AG04450 (cell line): ENCODE results near the gene NPC1L1. TPM values are rescaled to one million over a fixed set of nuclear protein-coding genes. Genes with fewer than 3 reads are reported as not detected.

Experiments used
- CTCF ChIA-PET: fragments of 300-600, 350-600 bp; formaldehyde crosslinking; extraction: SDS; loops from one replicate; lab custom pipeline; 2022; ENCODE audit warnings: antibody characterized with exemption, inconsistent platforms; lab: Charles Lee
- POLR2A ChIA-PET: fragments of 350-600 bp; formaldehyde crosslinking; extraction: SDS; loops from one replicate; lab custom pipeline; 2021; ENCODE audit warnings: antibody characterized with exemption, inconsistent platforms; lab: Yijun Ruan, JAX
- DNase-seq: peaks from one replicate; pipeline ENCODE4 v3.0.0-alpha.2; 2011; ENCODE audit warnings: low read depth, low spot score
- H3K27ac ChIP-seq: one replicate; pipeline ENCODE4 v1.5.1; 2012; ENCODE audit warnings: low read depth, low read length, control low read depth
- H3K27me3 ChIP-seq: one replicate; pipeline ENCODE4 v1.6.0; 2012; ENCODE audit warnings: low read length; ENCODE audit not compliant: control insufficient read depth, insufficient read depth
- H3K4me3 ChIP-seq: 2 replicates; pipeline ENCODE4 v1.5.1; 2011; ENCODE audit warnings: mild to moderate bottlenecking, low read depth, low read length, control low read depth
- H3K9me3 ChIP-seq: 2 replicates; pipeline ENCODE4 v1.5.1; 2012; ENCODE audit warnings: low read length; ENCODE audit not compliant: control insufficient read depth, insufficient read depth
- CTCF ChIP-seq: IDR thresholded peaks from 2 replicates; pipeline ENCODE4 v1.5.1; 2011; ENCODE audit warnings: low read depth, low read length, control low read depth, inconsistent platforms
- polyA plus RNA-seq: library from polyadenylated mRNA; depleted of rRNA; stranded (reverse); fragments of >200 nt; gene quantifications from 2 replicates; pipeline ENCODE4 v1.2.3, GENCODE V29; 2011

NPC1L1 gene
- polyA plus RNA-seq, 1 experiment: 0.36 TPM

- H3K4me3 ChIP-seq: peak overlapping the region; percentile 95
- no peak for DNase-seq
- H3K27me3 ChIP-seq: no peaks in the 10 kb centered on the region
- CTCF ChIA-PET: interaction anchor here (0.7 to 4.2 kb wide), 7 partner anchors 10 to 249 kb away, joined by 3 to 38 read pairs (median 3); partner anchors contain the start of gene DDX56
- TF ChIP-seq CTCF: no peak
- peak overlapping the region; percentile 24 for H3K27ac ChIP-seq
- no peaks in the 10 kb centered on the region; the same call in 1 of the 2 replicates for H3K9me3 ChIP-seq
- POLR2A ChIA-PET: interaction anchor here (0.7 to 1.4 kb wide), 3 partner anchors 10 to 289 kb away, joined by 3 to 4 read pairs (median 3); no protein-coding TSS in a partner anchor
Observed at GRCh38 chr7:44489955-44490350, 51.2 kb downstream of the NPC1L1 start.

DNA sequence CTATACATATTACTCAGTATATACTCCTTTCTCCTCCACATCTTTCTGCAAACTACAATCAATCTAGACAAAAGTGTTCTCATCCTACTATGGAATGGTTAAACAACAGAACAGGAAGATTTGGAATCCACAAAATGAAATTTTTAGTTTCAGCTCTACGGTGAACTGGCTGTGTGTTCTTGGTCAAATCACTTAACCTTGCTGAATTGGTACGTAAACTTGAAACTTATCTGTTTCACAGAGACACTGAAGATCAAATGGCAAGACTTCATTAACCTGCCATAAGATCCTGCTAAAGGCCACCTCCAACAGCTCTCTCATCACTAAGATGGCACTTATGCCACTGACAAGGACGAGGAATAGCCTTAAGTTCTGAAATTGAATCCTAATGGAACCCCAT, 52.2 kb downstream of the NPC1L1 start:
- peak overlapping the region; percentile 95 for H3K4me3 ChIP-seq
- CTCF ChIA-PET: interaction anchor here (1.1 to 4.2 kb wide), 4 partner anchors 11 to 248 kb away, joined by 3 to 38 read pairs (median 8); partner anchors contain the start of gene DDX56
- H3K9me3 ChIP-seq: peaks cover under 1% of the 10 kb centered on the region
- POLR2A ChIA-PET: interaction anchor here (0.6 kb wide), 1 partner anchor 22 kb away, joined by 5 read pairs; no protein-coding TSS in a partner anchor
- no peak for DNase-seq
- no peaks in the 10 kb centered on the region for H3K27me3 ChIP-seq
- TF ChIP-seq CTCF: no peak
- H3K27ac ChIP-seq: no peak overlapping the region

DNA sequence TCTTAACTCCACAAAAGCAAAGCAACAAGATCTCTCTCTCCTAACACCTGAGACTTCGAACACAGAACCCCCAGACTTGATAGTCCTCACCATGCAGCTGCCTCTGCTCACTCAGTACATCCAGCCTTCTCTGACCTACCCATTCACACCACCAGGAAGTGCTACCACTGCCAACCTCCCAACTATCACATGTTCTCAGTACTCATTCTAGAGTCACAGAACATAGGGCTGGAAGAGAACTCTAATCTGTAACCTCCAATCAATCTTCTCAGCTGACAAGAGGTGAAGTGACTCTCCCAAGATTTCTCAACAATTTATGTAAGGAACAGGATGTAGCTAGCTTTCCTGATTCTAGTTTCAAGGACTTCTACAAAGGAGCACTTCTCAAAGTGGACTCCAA, 54.4 kb downstream of the NPC1L1 start:
- CTCF ChIA-PET: no interaction called here

DNA sequence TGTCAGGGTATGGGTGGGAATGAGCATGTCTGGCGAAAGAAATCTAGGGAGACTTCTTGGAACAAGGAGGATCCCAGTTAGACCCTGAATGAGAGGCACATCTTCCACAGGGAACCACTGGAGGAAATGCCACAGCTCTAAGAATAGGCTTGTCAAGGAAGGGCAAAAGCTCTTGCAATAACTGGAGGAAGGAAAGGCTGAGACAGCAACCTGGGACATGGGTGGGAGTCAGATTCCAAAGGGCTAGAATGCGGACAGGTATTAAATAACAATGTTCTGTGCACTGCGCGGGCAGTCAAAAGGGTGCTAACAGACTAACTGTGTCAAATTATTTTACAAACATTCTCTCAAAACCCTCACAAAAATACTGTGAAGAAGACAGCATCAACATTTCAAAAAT, 55.1 kb downstream of the NPC1L1 start:
- ChIA-PET POLR2A (no interaction called here), CTCF (interaction anchor here (0.7 kb wide), 1 partner anchor 606 kb away, joined by 4 read pairs; no protein-coding TSS in a partner anchor)
- Histone ChIP-seq H3K4me3 (no peak overlapping the region), H3K27ac (no peak overlapping the region), H3K9me3 (peaks cover 4% of the 10 kb centered on the region), H3K27me3 (no peaks in the 10 kb centered on the region)
- DNase-seq: no peak
- TF ChIP-seq CTCF: no peak

More for the DNA sequence above, 54.4 kb downstream of the NPC1L1 start:
- DNase-seq: no peak
- Histone ChIP-seq H3K27me3 (no peaks in the 10 kb centered on the region), H3K4me3 (no peak overlapping the region), H3K27ac (no peak overlapping the region), H3K9me3 (peaks cover 4% of the 10 kb centered on the region)
- POLR2A ChIA-PET: no interaction called here
- peak; percentile 15; the same call in 1 of the 2 replicates for TF ChIP-seq CTCF

DNA sequence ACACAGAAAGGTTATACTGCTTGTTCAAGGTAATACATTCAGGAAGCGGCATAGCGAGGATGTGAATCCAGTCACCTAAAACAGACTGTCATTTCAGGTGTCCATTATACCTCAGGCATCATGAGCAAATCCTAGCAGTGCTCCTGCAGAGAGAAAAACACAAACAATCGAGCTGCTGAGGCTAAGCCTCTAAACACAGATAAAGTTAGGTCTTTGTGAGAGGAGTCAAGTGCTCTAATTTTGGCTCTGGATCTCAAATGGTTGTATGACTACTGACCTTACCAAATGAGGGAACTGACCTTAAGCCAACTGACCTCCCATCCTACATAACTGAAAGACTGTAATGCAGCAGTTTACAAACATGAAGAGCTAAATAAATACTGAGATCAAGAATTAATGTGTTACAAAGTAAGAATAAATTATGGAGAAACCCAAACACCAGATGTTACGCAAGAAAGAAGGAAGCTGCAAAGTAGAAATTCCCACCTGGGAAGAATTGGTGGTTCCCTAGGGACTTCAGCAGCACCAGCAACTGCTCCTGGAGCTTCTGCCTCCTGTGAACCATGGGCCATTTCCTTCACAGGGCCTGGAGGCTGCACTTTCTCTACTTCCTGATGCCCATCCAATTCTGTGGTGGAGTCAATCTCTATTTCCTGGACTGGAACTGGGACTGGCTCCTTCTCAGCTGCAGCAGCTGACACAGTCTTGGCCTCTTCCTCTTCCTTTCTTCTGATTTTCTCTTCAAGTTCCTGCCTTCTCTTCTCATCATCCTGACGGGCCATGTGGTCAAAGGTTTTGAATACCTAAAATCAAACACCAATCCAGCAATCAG, 56.4 kb downstream of the NPC1L1 start:
- TF ChIP-seq CTCF: no peak
- Histone ChIP-seq H3K4me3 (no peak overlapping the region), H3K9me3 (peaks cover 4% of the 10 kb centered on the region; the same call in 1 of the 2 replicates), H3K27me3 (no peaks in the 10 kb centered on the region), H3K27ac (no peak overlapping the region)
- ChIA-PET POLR2A (no interaction called here), CTCF (interaction anchor here (0.7 to 3.4 kb wide), 4 partner anchors 9 to 244 kb away, joined by 3 to 15 read pairs (median 6); no protein-coding TSS in a partner anchor)
- no peak for DNase-seq
